GOT3 (cell line): ENCODE measurements around the gene SCN2A.

Experiments
- DNase-seq: peaks from one replicate; lab custom pipeline; 2025; ENCODE audit warnings: mixed read lengths; lab: John Stamatoyannopoulos, UW

The SCN2A gene

DNA sequence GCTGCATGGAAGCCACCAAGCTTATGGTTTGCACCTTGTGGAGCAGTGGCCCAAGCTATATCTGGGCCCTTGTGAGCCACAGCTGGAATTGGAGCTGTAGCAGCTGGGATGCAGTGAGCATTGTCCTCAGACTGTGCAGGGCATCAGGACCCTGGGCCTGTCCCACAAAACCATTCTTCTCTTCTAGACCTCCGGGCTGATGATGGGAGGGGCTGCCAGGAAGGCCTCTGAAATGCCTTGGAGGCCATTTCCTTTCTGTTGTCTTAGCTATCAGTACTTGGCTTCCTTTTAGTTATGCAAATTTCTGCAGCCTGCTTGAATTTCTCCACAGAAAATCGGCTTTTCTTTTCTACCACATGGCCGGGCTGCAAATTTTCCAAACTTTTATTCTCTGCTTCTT is 183.9 kb downstream of the SCN2A start:
- DNase-seq: no peak

DNA sequence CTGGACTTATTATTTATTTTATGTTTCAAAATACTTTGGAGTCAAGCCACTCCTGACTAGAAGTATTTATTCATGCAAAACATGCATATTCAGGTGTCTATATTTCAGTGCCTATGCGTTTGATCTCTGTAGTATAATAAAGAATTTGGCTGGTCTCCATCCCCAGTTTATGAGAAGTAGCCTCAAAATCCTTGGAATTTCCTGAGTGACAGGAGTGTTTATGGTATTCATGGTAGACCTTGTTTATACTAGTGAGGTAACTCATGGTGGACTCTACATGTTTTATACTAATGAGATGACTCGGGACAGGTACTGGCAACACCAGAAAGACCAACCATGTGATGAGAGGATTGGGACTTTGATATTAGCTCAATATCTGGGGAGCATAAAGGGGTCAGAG is 186.3 kb downstream of the SCN2A start:
- no peak for DNase-seq

DNA sequence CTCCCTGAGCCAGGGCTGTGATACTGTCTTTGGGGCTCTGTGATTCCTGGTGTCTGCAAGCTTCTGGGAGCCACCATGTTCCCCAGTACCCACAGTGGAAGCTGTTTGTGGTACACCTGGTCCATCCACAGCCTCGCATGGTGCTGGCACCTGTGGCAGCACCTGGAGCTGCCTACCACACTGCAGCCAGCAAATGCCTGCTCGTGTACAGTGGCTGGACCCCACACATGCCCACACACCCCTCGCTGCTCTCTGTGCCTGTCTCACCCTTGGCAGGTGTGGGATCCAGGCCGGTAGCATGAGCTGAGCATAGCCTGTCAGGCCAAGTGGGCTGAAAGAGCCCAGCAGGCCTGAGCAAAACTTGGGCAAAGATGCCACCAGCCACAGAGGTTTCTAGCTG is 188.5 kb downstream of the SCN2A start:
- no peak for DNase-seq

DNA sequence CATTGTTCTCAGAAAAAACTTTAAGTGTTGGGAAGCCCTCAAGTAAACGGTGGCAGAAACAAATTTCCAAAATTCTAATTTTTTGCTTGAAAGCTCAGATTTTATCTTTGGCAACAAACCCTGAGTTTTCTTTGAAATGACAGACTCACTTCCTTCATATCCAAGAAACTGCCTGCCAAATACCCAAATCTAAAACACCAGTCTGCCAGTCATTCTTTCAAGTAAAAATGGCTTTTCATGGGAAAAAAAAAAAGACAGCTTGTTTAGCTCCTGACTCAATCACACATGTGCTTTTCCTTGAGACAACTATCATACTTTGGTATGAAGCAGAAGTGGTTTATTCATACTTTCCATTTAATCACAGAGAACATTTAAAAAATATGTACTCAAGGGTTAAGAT is 189.7 kb downstream of the SCN2A start:
- no peak for DNase-seq

DNA sequence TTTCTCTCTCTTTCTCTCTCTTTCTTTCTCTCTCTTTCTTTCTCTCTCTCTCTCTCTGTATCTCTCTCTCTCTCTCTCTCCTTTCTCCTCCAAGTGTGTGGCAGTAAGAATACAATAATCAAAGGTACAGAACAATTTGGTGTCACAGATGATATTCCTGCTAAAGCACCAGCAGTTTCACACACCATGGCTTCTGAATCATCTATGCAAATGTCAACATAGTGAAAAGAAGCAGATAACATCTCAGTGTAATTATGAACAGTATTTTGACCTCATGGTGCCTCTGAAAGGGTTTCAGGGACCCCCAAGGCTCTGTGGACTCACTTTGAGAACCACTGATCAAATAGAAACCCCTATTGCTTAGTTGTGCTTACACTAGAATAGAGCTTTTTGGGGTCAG is 191.8 kb downstream of the SCN2A start:
- no peak for DNase-seq

DNA sequence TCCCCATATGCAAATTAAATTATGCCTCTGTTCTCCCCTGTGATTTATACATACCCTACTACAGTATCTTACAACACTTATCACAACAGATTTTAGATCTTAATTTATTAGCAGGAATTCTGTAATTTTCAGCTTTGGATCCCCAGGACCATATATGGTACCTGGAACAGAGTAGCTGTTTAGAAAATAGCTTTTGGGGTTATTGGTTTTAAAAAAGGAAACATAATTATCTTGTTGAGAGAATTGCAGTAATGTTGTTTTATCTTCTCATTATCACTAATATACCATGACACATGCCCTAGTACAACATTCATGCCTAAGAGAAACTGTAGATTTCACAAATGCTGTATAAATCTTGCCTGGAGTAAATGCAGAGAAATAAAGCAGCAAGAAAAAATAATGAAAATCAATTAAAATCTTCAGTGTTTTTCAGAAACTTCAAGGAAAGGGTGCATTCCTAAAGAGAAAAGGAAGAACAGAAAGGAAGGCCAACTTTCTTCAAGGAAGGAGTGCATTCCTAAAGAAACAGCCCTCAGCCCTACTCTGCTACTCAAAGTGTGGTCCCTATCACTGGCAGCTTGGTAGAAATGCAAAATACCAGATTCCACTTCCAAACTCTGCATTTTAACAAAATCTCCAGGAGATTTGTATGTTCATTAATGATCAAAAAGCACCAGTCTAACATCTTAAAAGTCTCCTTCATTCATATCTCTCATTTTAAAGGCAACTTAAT is 193.2 kb downstream of the SCN2A start:
- no peak for DNase-seq

DNA sequence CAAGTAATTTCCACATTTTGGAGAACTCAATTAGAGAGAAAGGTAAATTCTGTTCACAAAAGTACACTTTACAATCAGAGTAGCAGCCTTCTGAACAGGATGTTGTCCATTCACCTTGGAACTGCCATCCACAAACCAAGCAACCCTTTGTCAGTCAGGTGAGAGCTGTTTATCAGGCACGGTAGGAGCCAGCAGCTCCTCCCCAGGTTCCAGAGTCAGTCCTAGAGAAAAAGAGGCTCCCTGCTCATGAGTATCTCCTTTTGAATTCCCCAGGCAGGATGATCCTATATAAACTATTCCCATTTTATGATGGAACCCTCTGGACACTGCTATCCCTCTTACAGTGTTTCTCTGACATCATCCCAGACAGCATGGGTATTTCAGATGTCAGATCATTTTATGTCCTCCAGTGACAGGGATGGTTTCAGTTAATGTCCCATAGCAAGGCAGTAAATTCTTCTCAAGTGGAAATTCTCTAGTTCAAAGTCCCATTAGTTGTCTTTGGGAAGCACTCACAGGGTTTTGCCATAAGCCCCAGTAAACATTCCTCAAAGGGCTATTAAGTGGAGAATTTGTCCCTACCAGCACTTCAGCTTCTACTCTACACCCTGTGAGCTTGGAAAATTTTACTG is 195.8 kb downstream of the SCN2A start:
- DNase-seq: no peak

DNA sequence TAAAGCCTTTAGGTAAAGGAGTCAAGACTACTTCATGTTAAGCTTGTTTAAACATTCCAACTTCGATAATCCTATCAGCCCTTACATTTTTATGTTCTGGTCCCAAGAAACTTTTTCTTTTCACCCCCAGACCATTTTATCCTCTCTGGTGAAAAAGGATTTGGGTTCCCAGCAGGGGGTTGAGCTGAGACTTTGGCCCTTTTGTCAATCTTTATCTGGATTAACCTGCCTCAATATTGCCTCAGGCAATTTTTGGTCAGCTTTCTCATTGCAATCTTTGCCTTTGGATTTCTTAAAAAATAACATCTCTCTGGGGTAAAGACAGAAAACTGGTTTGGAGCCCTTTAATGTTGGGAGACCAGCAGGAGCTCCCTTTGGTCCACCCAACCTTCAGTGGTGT is 196.4 kb downstream of the SCN2A start:
- DNase-seq: no peak

DNA sequence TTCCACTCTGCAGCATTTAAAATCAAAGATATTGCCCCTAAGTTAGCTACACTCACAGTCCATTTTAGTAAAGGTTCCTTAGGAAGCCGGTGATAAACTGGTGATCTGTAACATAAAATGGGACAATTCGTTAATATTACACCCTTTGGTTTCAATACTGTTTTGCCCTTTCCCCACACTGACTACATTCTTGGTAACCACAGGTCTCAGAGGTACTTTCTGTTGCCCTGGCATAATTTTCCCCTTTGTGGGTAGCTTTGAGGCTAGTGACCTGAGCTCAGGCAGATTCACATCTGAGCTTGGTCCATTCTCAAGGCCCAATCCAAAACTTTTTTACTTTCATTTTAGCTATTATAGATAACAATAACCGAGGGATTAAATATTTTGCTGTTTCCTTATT is 197.3 kb downstream of the SCN2A start:
- no peak for DNase-seq

DNA sequence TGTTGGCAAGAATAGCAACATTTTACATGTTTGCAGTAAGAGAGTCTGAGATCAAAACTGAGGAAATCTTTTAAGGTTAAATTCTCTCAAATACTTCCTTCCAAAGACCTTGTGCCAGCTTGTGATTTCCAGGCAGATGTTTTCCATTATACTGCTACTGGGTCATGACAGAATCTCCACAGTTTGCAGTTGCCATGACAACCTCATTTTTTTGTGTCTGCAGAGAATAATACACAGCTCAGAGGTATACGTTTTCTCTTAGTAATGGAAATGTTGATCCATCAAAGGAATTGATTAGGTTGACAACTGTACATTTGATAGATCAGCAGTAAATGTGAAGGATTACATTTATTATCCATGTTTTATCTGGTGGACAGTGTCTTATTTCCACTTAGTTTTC is 201.2 kb downstream of the SCN2A start:
- DNase-seq: no peak
